Gastrocnemius medialis (tissue), 4 donors: ENCODE data around the gene CTDSPL. TPM values are rescaled to one million over a fixed set of nuclear protein-coding genes. Genes with fewer than 3 reads are reported as not detected.

Experiments used
- ATAC-seq, 2 donors: fragments of 150-250 bp; one replicate each; pipeline ENCODE4 v1.9.1; 2016
- DNase-seq, 2 donors: peaks; one replicate each; pipeline ENCODE4 v3.0.0-alpha.2; 2019
- H3K27ac ChIP-seq, 4 donors: fragments of 200-600 bp; sonication (generic); 1 replicate in 1 of 4; 2 replicates in 3 of 4; pipeline ENCODE4 v1.5.1; 2016 to 2018; ENCODE audit warnings: mild to moderate bottlenecking in 2 of 4, moderate library complexity in 1 of 4
- H3K27me3 ChIP-seq, 3 donors: fragments of 200-600 bp; sonication (generic) in 2 of 3; 1 replicate in 1 of 3; 2 replicates in 2 of 3; pipeline versions ENCODE4 v1.5.1 to v1.6.0; 2016 to 2019; ENCODE audit warnings: mild to moderate bottlenecking in 1 of 3, moderate library complexity in 1 of 3
- H3K36me3 ChIP-seq, 2 donors: fragments of 200-600 bp; sonication (generic) in 1 of 2; one replicate each; pipeline ENCODE4 v1.5.1; 2017 to 2018
- H3K4me1 ChIP-seq, 2 donors: fragments of 200-600 bp; sonication (generic) in 1 of 2; one replicate each; pipeline ENCODE4 v1.5.1; 2016 to 2017; ENCODE audit warnings: mild to moderate bottlenecking in 2 of 2
- H3K4me3 ChIP-seq, 4 donors: fragments of 200-600 bp; sonication (generic) in 3 of 4; 1 replicate in 1 of 4; 2 replicates in 3 of 4; pipeline ENCODE4 v1.5.1; 2016 to 2019; ENCODE audit warnings: mild to moderate bottlenecking in 2 of 4
- H3K9me3 ChIP-seq, 3 donors: fragments of 200-600 bp; sonication (generic) in 2 of 3; 1 replicate in 1 of 3; 2 replicates in 2 of 3; pipeline ENCODE4 v1.5.1; 2016 to 2019
- CTCF ChIP-seq, 5 experiments: fragments of 450-650 bp in 3 of 5; fragments of 200-600 bp in 2 of 5; sonication (generic) in 2 of 5; IDR thresholded peaks in 4 of 5; conservative IDR thresholded peaks in 1 of 5; 1 replicate in 4 of 5; 2 replicates in 1 of 5; pipeline ENCODE4 v1.5.1; 2016 to 2019; ENCODE audit warnings: antibody characterized with exemption in 5 of 5, mild to moderate bottlenecking in 3 of 5, moderate library complexity in 3 of 5
- POLR2A ChIP-seq, 2 donors: fragments of 450-650 bp; IDR thresholded peaks; one replicate each; pipeline ENCODE4 v1.6.1; 2017; ENCODE audit warnings: antibody characterized with exemption in 2 of 2, mild to moderate bottlenecking in 2 of 2, moderate library complexity in 2 of 2
- in situ Hi-C, 4 donors: fragments of 200-750 bp; cut with MboI; loops; one replicate each; pipeline versions ENCODE4 v1.15.0 to v1.8.0; 2017; ENCODE audit warnings: low sequenced_read_pairs in 4 of 4
- intact Hi-C: fragments of 100-400 bp; cut with DNase I; formaldehyde crosslinking; loops from one replicate; pipeline ENCODE4 v1.15.1; 2023; ENCODE audit warnings: low total_unique reads
- total RNA-seq, 4 donors: library from RNA; depleted of rRNA; stranded (reverse); fragments of >200 nt; gene quantifications; one replicate each; pipeline versions ENCODE4 v1.1.0 to v1.2.3, GENCODE V29; 2016

CTDSPL gene
- total RNA-seq, 4 donors from 2014 or later: 12.1 to 23.1 (median 14.6) TPM

- DNase-seq: peak; percentile 18 to 38
- Histone ChIP-seq H3K4me1 (peaks cover 24 to 40% of the 10 kb centered on the region in 2 donors), H3K27me3 (no peaks in the 10 kb centered on the region)
Observed at GRCh38 chr3:37905987-37906674, 44.5 kb downstream of the CTDSPL start.

DNA sequence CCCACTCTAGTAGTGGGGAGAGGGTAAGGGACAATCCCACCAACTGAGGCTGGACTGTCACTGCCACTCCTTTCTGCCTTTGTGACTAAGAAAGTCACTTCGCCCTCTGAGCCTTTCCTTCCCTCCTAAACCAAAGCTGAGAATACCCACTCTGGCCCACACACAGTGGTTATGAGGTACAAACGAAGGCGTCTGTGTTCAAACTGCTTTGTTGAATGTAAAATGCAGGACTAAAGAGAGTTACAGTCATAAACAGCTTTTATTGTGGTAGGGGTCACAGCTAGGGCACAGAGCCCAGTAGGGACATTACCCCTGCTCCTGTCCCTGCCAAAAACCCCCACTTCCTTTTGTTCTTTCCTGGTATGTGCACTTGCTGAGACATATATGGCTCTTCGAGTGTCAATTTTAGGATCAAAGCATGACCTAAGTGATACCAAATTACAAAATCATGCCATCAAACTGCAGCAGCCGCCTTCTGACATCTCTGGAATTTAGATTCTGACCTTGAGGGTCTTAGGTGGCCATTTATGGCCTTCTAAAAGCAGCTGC is 45.1 kb downstream of the CTDSPL start:
- Histone ChIP-seq H3K27me3 (no peaks in the 10 kb centered on the region), H3K4me3 (no peak overlapping the region), H3K4me1 (peaks cover 24 to 35% of the 10 kb centered on the region in 2 donors), H3K27ac (peak overlapping the region; percentile 20 to 63 (median 44)), H3K9me3 (no peaks in the 10 kb centered on the region), H3K36me3 (no peaks in the 10 kb centered on the region)
- in situ Hi-C loops (no loop called here), intact Hi-C loops (no loop called here)
- no peak for TF ChIP-seq POLR2A (IDR thresholded peaks at IDR 0.05)
- TF ChIP-seq CTCF (IDR thresholded peaks at IDR 0.05 in 4 of 5, conservative IDR thresholded peaks at IDR 0.05 in 1 of 5): no peak
- DNase-seq: no peak
- no peak for ATAC-seq

More at GRCh38 chr3:37905987-37906674, 44.5 kb downstream of the CTDSPL start:
- intact Hi-C loops (no loop called here), in situ Hi-C loops (no loop called here)
- H3K27ac ChIP-seq: peak overlapping the region; percentile 26 to 63 (median 44)
- peak; percentile 64 to 81 for ATAC-seq
- TF ChIP-seq CTCF (IDR thresholded peaks at IDR 0.05 in 4 of 5, conservative IDR thresholded peaks at IDR 0.05 in 1 of 5) (no peak), POLR2A (IDR thresholded peaks at IDR 0.05) (no peak)
- H3K4me3 ChIP-seq: no peak overlapping the region
- no peaks in the 10 kb centered on the region for H3K9me3 ChIP-seq
- no peaks in the 10 kb centered on the region for H3K36me3 ChIP-seq

DNA sequence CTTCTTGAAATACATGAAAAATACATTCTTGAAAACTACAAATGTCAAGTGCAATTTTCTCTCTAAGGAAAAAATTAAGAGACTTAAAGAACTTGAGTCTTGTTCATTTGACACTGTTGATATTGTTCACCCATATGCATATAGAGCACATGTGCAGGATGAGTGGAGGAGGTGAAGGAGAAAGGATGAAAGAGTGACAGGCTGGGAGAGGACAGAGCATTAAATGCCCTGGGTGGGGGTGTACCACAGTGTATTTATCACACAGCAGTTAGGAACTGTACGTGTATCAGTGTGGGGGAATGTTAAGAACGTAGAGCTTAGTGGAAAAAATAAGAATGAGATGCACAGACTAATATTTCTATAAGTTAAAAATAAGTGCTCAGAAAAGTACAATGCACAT is 45.7 kb downstream of the CTDSPL start:
- H3K4me1 ChIP-seq: peaks cover 24 to 35% of the 10 kb centered on the region in 2 donors
- TF ChIP-seq CTCF (IDR thresholded peaks at IDR 0.05 in 4 of 5, conservative IDR thresholded peaks at IDR 0.05 in 1 of 5) (no peak), POLR2A (IDR thresholded peaks at IDR 0.05) (no peak)
- no peaks in the 10 kb centered on the region for H3K36me3 ChIP-seq
- in situ Hi-C loops (no loop called here), intact Hi-C loops (no loop called here)
- H3K27me3 ChIP-seq: no peaks in the 10 kb centered on the region
- no peak overlapping the region for H3K27ac ChIP-seq
- DNase-seq: no peak
- no peaks in the 10 kb centered on the region for H3K9me3 ChIP-seq
- no peak for ATAC-seq
- H3K4me3 ChIP-seq: no peak overlapping the region

DNA sequence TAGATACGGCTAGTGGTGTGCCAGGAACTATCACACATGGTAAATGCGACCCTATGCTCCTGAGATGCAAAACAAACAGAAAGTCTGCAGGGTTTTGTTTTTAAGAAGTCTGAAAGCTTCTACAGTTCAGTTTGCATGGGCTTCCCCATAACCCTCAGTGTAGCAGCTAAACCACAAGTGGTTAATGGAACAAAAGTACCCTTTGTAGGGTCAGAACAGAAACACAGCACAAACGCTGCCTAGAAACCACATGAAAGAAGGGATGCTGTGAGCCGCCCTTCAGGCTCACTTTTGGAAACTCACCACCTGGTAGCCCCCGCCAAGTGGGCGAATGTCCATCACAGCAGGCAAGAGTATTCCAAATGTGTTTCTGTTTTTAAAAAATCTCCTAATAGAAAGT is 46.2 kb downstream of the CTDSPL start:
- H3K4me1 ChIP-seq: peaks cover 24 to 35% of the 10 kb centered on the region in 2 donors
- no peaks in the 10 kb centered on the region for H3K27me3 ChIP-seq
- H3K9me3 ChIP-seq: no peaks in the 10 kb centered on the region
- in situ Hi-C loops: no loop called here
- no peak for ATAC-seq
- H3K4me3 ChIP-seq: no peak overlapping the region
- H3K36me3 ChIP-seq: no peaks in the 10 kb centered on the region
- H3K27ac ChIP-seq: no peak overlapping the region
- TF ChIP-seq POLR2A (IDR thresholded peaks at IDR 0.05): no peak
- TF ChIP-seq CTCF (IDR thresholded peaks at IDR 0.05 in 4 of 5, conservative IDR thresholded peaks at IDR 0.05 in 1 of 5): no peak
- intact Hi-C loops: no loop called here
- no peak for DNase-seq
